Stimulated activated CD4-positive, alpha-beta T cell treated with anti-CD3 and anti-CD28 coated beads, TNF-alpha, amount 100 ng/mL, for 4 hours (primary cell): ENCODE data around the gene GREB1.

Source experiments
- DNase-seq, 3 experiments: peaks; one replicate each; pipeline ENCODE4 v3.0.0-alpha.2; 2020; ENCODE audit warnings: low read depth in 3 of 3

GREB1 gene

GRCh38 chr2:11539317-11540147 is 5.7 kb downstream of the GREB1 start:
- DNase-seq = no peak

- DNase-seq = no peak
Observed at GRCh38 chr2:11540148-11540995, 6.5 kb downstream of the GREB1 start.

- DNase-seq = no peak
Observed at GRCh38 chr2:11540996-11541692, 7.3 kb downstream of the GREB1 start.

GRCh38 chr2:11541693-11542274 is 7.9 kb downstream of the GREB1 start:
- DNase-seq = no peak

GRCh38 chr2:11542275-11542819 is 8.5 kb downstream of the GREB1 start:
- no peak for DNase-seq

GRCh38 chr2:11543337-11544216 is 9.7 kb downstream of the GREB1 start:
- DNase-seq = no peak

- DNase-seq = no peak
Observed at GRCh38 chr2:11546072-11546471, 12.2 kb downstream of the GREB1 start.

GRCh38 chr2:11547912-11548497 is 14.2 kb downstream of the GREB1 start:
- DNase-seq = no peak

- no peak for DNase-seq
Observed at GRCh38 chr2:11550302-11550701, 16.5 kb downstream of the GREB1 start.

- DNase-seq = no peak
Observed at GRCh38 chr2:11550901-11551568, 17.2 kb downstream of the GREB1 start.

- no peak for DNase-seq
Observed at GRCh38 chr2:11551569-11552259, 17.9 kb downstream of the GREB1 start.

- no peak for DNase-seq
Observed at GRCh38 chr2:11552260-11552638, 18.4 kb downstream of the GREB1 start.

GRCh38 chr2:11553661-11554398 is 20.0 kb downstream of the GREB1 start:
- DNase-seq = no peak

GRCh38 chr2:11554399-11554716 is 20.5 kb downstream of the GREB1 start:
- DNase-seq = no peak

- DNase-seq = no peak
Observed at GRCh38 chr2:11556101-11556806, 22.4 kb downstream of the GREB1 start.

- DNase-seq = no peak
Observed at GRCh38 chr2:11558214-11558886, 24.5 kb downstream of the GREB1 start.

GRCh38 chr2:11559066-11559785 is 25.4 kb downstream of the GREB1 start:
- DNase-seq = no peak
